ENCODE results near the gene FBXL19.

The FBXL19 gene

DNA sequence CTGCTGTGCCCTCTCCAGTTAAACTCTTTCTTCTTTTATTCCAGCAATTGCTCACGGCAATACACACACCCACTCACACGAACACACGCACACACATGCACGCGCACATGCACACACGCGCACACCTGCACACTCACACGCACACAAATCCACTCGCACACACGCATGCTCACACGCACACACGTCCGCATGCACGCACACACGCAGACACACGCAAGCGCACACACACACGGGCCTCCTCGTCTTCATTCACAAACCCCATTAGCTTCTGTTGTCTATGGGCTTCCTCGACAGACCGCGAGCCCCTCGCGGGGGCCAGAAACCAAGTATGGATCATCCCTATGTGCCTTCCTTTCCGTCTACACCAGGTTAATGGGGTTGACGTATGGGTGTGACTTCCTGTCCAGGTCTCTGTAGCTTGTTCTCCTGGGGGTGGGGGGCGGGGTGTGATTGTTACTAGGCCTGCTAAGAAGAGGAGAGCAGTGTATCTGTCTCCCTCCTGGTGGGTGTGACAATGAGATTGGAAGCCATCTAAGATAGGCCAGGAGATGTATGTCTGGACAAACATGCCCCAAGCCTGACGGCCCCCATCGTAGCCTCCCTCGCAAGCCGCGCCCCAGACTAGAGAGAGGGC, 27.6 kb upstream of the FBXL19 start:
- no peak for DNase-seq

DNA sequence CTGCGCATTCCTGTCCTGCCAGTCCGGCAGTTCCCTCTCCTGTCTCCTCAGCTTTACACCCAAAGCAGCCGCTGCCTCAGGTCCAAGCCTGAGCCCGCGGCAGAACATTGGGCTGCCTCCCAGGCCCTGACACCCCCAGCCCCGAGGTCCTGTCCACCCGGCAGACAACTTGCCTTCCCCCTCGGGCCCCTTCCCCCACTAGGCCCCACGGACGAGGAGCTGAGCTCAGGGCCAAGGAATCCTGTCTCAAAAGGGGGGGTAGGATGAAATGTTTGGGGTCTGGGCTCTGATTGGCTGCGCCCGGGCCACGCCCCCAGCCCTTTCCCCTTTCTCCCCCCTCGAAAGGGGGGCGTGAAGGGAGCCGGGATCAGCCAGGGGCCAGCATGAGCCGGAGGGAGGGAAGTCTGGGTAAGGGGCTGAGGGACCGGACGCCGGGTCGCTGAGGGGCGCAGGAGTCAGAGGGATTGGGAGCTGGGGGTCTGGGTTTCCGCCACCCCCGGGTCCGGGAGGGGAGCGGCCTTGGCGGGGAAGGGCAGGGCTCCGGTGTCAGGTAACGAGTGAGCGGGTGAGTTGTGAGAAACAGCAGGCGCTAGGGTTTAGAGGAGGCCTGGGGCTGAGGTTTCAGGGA, 27.0 kb upstream of the FBXL19 start, which contains the start of gene CTF1:
CTF1 (plus strand) TSS at position 354 of the 628 bp plus-strand sequence; CDS start at position 384, 30 bp downstream.
- no peak for DNase-seq

DNA sequence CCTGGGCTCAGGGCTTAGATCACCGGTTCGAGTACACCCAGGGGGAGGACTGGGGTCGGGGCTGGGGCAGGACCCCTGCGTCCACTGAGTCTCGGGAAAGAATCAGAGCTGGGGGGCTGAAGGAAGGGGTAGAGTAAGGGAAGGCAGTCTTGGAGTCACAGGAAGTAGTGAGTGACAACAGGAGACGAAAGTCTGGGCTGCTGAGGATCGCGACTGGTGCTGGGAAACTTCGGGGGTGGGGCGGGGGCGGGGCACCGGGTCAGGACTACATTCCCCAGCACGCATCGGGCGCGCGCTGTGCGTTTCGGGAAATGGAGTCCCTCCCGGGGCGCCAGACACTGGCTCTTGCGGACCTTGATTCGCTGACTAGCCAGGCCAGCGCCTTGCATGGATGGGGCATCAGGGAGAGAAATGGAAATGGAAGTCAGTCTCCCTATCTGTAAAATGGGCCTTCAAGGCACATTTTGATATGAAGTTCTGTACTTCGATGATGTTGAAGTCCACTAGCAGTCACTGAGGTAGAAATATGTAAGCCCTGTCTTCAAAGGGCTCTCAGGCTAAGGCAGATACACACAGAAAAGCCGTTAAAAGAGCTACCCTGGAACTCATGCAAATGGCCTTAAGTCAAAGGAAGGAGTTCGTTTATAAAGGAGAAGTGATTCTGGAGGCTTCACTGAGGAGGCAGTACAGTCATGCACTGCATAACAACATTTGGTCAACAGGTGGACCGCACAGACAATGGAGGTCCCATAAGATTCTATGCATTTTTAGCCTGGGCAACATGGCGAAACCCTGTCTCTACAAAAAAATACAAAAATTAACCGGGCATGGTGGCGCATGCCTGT, 26.3 kb upstream of the FBXL19 start:
- DNase-seq, result no peak

DNA sequence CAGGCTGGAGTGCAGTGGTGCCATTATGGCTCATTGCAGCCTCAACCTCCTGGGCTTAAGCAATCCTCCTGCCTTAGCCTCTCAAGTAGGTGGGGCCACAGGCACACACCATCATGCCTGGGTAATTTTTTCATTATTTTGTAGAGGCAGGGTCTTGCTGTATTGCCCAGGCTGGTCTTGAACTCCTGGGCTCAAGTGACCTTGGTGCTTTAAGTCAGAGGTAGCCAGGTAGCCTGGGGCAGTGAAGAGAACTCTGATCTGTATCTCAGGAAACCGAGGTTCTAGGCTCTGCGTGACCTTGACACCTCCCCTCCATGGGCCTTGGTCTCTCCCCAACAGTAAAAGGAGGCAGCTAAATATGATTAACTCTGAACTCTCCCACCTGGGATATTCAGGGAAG, 23.6 kb upstream of the FBXL19 start:
- no peak for DNase-seq

DNA sequence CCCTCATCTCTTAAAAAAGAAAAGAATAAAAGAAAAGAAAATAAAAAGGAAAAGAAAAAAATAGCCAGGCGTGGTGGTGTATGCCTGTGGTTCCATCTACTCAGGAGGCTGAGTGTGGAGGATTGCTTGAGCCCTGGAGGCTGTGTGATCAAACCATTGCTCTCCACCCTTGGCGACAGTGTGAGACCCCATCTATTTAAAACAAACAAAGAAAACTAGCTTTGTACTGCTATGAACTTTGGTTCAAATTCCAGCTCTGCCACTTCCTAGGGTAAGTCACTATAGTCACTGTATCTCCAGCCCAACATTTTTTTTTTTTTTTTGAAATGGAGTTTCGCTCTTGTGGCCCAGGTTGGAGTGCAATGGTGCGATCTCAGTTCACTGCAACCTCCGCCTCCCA, 22.8 kb upstream of the FBXL19 start:
- no peak for DNase-seq

DNA sequence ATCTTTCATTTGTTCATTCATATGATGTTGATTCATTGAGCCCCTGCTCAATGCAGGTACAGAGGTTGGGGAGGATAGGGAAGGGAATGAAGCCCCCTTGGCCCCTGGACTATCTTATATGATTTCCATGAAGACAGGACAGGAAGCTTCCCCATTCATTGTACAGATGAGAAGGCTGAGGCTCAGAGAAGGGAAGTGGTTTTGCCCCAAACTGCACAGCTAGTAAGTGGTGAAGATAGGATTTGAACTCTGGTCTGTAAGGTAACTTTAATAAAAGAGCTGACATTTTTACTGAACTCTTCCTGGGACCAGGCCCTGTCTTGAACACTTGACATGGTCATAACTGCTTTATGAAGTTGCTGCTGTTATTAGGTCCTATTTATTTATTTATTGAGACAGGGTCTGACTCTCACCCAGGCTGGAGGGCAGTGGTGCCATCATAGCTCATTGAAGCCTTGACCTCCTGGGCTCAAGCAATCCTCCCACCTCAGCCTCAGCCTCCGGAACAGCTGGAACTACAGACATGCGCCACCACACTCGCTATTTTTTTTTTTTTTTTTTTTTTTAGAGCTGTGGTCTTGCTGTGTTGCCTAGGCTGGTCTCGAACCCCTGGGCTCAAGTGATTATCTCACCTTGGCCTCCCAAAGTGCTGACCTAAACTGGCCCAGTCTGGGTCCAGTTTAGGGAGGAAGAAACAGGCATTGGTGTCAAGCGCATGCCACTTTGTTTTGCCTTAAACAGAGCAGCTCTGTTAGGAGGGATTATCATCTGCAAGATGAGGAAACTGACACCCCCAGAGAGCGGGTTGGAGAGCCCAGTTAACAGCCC, 22.0 kb upstream of the FBXL19 start:
- no peak for DNase-seq

DNA sequence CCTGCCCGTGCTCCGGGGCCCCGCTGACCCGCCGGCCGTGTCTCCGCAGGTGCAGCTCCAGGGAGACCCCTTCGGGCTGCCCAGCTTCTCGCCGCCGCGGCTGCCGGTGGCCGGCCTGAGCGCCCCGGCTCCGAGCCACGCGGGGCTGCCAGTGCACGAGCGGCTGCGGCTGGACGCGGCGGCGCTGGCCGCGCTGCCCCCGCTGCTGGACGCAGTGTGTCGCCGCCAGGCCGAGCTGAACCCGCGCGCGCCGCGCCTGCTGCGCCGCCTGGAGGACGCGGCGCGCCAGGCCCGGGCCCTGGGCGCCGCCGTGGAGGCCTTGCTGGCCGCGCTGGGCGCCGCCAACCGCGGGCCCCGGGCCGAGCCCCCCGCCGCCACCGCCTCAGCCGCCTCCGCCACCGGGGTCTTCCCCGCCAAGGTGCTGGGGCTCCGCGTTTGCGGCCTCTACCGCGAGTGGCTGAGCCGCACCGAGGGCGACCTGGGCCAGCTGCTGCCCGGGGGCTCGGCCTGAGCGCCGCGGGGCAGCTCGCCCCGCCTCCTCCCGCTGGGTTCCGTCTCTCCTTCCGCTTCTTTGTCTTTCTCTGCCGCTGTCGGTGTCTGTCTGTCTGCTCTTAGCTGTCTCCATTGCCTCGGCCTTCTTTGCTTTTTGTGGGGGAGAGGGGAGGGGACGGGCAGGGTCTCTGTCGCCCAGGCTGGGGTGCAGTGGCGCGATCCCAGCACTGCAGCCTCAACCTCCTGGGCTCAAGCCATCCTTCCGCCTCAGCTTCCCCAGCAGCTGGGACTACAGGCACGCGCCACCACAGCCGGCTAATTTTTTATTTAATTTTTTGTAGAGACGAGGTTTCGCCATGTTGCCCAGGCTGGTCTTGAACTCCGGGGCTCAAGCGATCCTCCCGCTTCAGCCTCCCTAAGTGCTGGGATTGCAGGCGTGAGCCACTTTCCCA, 21.1 kb upstream of the FBXL19 start:
- DNase-seq, result no peak

DNA sequence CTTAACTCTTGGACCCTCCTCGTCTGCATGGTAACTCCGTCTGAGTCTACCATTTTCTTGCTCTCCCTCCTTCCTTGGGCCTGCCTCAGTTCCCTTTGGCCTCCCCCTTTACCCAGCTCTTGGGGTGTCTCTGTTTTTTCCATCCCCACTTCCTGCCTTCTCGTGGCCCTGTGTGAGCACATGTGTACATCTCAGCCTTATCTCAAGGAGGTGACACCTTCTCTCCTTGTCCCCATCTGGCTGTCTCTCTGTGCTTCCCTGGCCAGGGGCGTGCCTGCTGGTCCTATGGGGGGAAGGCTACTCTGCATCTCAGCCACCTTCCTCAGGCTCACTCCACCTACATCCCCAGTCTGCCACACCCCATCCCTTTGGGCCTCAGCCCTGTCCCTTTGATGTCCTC, 20.4 kb upstream of the FBXL19 start:
- DNase-seq, result no peak

DNA sequence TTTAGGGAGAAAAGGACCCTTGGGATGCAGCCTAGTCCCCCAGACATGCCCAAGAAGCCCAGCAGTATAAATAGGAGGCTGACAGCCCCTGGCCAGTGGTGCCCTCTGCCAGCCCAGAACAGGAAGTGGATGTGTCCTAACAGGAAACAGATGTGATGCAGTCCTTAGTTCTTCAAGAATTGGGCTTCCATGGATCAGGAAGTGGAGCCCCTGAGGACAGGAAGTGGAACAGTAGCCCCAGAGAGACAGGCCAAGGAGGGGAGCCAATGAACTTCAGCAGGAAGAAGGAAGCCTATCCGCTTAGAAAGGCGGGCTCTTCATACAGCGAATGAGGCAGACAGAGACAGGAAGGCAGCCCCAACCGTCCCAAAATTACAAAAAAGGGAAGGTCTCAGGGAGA, 19.8 kb upstream of the FBXL19 start:
- peak; percentile 77 for DNase-seq

DNA sequence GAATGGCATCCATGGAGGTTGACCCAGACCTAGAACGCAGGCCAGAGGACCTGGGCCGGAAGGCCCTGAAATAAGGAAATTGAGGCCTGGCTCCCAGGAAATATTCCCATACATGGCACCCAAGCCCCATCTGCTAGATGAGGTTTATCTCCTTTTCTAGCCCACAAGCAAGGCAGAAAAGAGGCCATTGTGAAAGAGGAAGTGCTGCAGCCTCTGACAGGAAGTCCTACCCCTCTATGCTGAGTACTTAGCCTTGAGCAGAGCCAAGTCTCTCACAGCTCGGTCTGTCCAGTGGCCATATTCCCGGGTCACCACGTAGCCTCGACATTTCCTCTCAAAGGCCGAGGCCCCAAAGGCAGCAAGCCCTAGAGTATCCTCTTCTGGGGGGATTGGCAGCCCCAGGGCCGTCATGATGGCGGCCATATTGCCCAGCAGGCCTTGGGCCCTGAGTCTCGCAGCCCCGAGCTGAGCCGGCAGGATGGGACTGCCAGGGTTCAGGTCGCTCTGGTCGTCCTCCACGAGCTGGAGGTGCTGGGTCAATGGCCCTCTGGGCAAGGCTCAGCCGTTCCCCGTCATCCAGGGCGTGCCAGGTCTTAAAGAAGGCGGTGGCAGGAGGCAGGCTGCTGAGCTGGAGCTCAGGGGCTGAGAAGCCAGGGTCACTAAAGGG, 19.1 kb upstream of the FBXL19 start:
- no peak for DNase-seq

DNA sequence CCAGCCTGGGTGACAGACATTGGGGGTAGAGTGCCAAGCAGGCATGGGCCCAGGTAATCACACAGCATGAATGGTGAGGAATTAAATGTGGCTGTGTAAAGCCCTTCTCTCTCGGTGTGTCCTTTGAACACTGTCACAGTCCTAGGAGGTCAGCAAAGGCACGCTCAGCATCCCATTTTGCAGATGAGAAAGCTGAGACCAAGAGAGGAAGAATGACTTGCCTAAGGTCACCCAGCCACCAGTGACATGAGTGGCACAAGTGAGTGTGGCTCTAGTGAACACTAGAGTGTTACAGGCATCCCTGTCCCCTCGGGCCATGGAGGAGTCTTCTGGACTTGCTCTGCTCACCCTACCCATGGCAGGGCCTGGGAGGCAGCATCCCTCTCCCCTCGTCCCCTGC, 16.3 kb upstream of the FBXL19 start:
- DNase-seq, result no peak

DNA sequence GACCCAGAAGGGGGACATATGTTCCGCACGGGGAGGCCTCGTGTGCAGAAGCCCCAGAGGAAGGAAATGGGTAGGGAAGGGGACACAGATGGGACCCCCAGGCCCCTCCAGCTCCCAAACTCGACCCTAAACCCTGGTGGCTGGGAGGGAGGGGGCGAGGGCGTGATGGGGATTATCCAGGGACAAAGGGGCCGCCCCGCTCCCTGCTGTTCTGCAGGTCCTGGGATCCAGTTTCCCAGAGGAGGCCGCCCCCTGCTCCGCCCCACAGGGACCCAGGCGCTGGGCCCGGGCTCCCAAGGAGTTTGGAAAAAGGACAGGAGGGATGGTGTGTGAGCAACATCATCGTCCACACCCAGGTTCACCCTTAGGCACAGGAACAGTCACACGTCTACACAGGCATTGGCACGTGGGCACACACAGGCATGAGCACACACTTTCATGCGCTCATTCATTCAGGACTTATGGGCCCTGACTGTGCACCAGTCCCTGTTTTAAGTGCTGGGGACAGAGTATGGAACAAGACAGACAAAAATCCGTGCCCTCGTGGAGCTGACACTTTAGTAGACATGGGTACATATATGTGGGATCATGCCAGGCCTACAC, 12.8 kb upstream of the FBXL19 start:
- no peak for DNase-seq

DNA sequence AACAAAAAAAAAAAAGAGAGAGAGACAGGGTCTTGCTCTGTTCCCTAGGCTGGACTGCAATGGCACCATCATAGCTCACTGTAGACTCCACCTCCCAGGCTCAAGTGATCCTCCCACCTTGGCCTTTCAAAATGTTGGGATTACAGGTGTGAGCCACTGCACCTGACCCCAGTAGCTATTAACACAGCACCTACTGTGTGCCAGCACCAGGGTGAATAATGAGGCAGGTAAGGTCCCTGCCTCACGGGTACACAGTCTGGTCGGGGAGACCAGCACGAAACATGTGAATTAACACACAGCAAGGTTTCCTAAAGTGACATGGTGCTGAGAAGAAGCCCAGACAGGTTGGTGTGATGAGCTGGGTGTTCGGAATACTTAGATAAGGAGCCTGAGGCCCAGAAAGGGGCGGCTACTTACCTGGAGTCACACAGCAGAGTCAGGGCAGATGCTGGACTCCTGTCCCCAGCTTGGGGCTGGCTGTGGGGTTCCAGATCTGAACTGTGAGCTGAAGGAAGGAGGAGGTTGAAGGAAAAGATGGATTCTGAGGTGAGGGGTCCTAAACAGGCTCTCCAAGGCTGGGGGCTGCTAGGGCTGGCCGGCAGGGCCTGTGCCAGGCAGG, 10.5 kb upstream of the FBXL19 start:
- DNase-seq, result no peak

DNA sequence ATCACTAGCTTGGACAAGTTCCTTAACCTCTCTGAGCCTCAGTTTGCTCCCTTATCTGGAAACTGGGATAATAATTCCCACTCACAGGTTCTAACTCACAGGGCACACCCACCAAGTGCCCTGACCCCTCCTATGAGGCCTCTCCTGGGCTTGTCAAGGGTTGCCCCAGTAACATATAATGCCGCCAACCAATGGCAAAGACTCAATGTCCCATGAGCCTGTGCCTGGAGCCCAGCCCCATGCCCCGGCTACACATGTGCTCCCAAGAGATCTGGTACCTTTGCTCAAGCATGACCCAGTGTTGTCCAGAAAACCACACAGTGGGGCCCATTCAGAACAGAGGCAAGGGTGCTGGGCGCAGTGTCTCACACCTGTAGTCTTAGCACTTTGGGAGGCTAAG, 8.5 kb upstream of the FBXL19 start:
- no peak for DNase-seq

DNA sequence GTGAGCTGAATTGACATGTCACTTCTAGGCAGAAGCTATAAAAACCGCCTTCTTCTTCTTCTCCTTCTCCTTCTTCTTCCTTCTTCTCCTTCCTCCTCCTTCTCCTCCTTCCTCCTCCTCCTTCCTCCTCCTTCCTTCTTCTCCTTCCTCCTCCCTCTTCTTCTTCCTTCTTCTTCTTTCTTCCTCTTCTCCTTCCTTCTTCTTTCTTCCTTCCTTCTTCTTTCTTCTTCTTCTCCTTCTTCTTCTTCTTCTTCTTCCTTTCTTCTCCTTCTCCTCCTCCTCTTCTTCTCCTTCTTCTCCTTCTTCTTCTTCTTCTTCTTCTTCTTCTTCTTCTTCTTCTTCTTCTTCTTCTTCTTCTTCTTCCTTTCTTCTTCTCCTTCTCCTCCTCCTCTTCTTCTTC, 4.8 kb upstream of the FBXL19 start:
- DNase-seq, result no peak

DNA sequence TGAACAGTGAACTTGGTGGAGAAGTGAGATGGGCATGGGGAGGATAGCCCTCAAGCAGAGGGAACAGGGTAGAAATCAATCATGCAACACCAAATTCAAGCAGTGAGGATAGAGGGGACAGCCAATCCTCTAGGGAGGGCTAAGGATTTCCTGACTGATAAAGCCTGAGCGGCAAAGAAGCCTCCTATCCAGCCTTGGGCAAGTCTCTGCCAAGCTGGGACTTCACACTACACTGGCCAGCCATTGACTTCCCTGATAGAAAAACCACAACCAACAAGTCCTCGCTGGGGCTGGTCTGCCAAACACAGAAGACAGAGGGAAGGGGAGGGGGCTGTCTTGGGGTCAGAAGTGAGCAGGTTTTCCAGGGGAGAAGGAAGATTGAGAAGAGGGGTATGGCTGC, 2.5 kb upstream of the FBXL19 start:
- DNase-seq, result no peak

DNA sequence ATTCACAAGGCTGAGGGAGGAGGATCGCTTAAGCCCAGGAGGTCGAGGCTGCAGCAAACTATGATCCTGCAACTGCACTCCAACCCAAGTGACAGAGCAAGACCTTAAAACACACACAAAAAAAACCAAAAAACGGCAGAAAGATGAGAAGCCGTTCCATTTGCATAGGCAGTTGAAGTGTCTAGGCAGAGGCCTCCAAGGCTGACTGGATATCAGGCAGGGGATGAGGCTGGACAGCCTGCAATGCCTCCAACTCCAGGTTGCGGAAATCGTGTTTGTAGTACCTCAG, 2.0 kb upstream of the FBXL19 start:
- DNase-seq, result no peak

DNA sequence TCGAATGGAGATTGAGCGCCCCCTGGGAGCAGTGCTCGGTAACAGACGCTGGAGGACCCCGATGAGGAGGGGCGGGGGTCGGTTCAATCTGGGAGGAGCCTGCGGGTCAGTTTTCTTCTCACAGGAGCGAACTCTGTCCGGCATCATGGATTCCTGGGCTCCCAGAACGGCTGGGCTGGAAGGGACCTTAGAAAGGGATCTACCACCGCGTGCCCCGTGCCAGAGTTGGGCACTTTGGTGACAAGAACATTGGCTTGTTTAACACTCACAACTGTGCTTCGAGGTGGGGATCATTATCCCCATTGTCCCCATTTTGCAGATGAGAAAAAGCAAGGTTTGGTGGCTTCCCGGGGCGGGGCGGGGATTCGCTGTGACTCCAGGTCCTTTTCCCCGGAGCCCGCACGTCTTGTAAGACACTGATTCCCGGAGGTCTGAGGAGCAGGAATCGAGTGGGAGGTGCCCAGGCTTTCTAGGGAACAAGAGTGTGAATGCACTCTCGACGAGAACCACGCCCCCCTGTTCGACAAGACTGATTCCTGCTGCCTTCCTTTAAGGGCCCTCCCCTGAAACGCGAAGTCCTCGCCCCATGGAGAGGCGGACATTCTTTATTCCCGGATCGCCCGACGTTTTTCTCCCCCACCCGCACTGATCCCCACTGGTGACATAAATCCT, 1.5 kb upstream of the FBXL19 start:
- DNase-seq, result no peak

DNA sequence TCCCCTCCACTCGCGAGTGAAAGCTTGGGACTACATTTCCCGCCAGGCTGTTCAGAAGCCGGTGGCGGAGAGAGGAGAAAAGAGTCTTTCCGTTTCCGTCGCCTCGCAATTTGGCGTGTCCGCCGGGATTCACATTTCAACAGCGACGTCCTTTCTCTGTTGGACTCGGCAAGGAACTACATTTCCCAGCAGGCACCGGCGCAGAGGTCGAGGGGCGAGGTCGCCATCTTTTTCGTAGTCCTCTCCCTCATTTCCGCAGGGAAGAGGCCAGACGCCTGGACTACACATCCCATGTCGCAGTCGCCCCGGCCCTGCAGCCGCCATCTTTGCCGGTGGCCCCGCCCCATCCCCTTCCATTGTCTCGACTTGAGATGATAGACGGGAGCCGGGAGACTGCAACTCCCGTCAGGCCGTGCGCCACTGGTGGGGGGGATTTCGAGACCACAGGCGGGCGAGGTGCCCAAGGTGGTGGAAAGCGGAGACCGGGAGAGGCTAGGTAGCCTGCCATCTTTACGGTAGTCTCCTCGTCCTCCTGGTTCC, 882 bp upstream of the FBXL19 start:
- peak; percentile 93 for DNase-seq

Measured in SIG-M5 (cell line).